PC-3 (cell line): ENCODE measurements around the gene C17orf100.

Experiments used
- EZH2phosphoT487 ChIP-seq: fragments of 300-600 bp; sonication (generic); IDR thresholded peaks from 2 replicates; pipeline ENCODE4 v1.6.1; 2018; ENCODE audit warnings: mild to moderate bottlenecking, antibody characterized with exemption, low read length, borderline replicate concordance
- TF ChIP-seq, protein P1 (sequence below): fragments of 300-600 bp; sonication (generic); conservative IDR thresholded peaks from 2 replicates; pipeline ENCODE4 v1.5.1; 2017; ENCODE audit warnings: antibody characterized with exemption, low read depth, mild to moderate bottlenecking, low read length

GRCh38 chr17:6698004-6698403, 46.4 kb downstream of the C17orf100 start:
- TF ChIP-seq, protein P1, sequence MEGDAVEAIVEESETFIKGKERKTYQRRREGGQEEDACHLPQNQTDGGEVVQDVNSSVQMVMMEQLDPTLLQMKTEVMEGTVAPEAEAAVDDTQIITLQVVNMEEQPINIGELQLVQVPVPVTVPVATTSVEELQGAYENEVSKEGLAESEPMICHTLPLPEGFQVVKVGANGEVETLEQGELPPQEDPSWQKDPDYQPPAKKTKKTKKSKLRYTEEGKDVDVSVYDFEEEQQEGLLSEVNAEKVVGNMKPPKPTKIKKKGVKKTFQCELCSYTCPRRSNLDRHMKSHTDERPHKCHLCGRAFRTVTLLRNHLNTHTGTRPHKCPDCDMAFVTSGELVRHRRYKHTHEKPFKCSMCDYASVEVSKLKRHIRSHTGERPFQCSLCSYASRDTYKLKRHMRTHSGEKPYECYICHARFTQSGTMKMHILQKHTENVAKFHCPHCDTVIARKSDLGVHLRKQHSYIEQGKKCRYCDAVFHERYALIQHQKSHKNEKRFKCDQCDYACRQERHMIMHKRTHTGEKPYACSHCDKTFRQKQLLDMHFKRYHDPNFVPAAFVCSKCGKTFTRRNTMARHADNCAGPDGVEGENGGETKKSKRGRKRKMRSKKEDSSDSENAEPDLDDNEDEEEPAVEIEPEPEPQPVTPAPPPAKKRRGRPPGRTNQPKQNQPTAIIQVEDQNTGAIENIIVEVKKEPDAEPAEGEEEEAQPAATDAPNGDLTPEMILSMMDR, result no peak
- TF ChIP-seq EZH2phosphoT487, result no peak
